Suppressor macrophage treated with lipopolysaccharide for 4 hours (primary cell): ENCODE data around the gene IL1RAPL1.
A peak's percentile ranks its signal among the peaks of the same experiment; 100 is the strongest.

Experiments
- DNase-seq: peaks from one replicate; pipeline ENCODE4 v3.0.0-alpha.2; 2020

Gene IL1RAPL1

GRCh38 chrX:29553542-29553941 lies 966.3 kb downstream of the IL1RAPL1 start:
- DNase-seq = no peak

DNA sequence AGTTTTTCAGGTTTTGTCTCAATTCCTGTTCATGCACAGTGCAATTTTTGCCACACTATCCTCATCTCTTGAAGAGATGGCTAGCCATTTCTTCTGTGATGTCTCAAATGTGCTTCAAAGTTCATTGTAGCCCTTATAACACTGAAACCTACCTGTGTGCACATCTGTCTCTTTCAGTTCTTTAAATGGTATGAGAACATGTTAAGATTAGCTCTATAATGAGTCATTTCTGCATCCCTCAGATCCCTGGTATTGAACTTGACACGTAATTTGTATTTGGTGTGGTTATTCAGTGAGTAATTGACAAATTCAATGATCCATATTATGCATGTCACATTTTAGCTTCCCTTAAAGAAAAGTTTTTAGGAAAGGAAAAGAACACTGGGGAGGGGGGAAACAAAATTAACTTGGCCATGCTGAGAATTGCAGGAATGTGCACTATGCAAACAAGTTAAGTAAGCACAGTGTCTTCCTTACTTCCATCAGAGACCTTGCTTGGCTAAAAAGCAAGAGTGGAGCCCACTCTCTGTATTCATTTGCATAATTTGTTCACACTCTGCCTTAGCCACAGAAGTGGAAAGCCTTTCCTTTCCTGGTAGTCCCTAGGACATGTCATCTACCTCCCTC lies 968.3 kb downstream of the IL1RAPL1 start:
- no peak for DNase-seq

- DNase-seq = no peak
Measured at GRCh38 chrX:29560065-29560464, 972.8 kb downstream of the IL1RAPL1 start.

DNA sequence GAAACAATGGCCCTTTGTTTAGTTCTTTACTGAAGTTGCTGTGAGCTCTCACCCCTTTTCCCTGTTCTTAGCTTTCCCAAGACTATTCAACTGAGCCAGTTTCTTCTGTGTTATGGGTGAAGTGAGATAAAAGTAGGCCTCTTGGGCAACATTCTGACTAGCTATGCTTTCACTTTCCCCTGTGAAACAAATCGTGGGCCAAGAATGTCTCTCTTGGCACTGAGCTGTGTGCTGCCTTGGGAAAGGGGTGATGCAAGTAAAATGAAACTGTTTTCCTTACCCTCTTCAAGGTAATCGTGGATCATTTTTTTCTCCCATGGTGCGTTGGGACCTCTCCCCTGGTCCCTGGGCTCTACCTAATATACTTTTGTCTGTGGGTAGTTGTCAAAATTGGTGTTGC lies 974.2 kb downstream of the IL1RAPL1 start:
- no peak for DNase-seq

- DNase-seq = no peak
Measured at GRCh38 chrX:29580560-29580959, 993.3 kb downstream of the IL1RAPL1 start.

DNA sequence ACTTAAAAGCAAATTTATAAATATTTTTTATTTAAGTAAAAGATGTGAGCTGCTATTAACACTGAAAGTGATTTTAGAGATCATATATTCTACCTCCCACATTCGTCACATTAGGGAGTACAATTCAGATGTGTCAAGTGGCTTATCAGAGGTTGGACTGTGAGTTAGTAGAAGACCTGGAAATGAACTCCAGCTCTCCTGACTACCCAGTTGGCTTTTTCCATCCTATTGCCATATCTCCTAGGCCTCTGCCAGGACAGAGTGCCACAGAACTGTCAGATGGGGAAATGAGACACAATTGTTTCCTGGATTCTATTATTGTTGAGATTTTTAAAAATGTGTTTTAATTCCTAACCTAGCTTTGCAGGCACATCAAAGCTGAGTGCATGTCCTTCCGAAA lies 994.0 kb downstream of the IL1RAPL1 start:
- DNase-seq = no peak

GRCh38 chrX:29587107-29587506 lies 999.9 kb downstream of the IL1RAPL1 start:
- no peak for DNase-seq

GRCh38 chrX:29590921-29591320 lies 1003.7 kb downstream of the IL1RAPL1 start:
- no peak for DNase-seq

- no peak for DNase-seq
Measured at GRCh38 chrX:29604381-29604780, 1017.1 kb downstream of the IL1RAPL1 start.

DNA sequence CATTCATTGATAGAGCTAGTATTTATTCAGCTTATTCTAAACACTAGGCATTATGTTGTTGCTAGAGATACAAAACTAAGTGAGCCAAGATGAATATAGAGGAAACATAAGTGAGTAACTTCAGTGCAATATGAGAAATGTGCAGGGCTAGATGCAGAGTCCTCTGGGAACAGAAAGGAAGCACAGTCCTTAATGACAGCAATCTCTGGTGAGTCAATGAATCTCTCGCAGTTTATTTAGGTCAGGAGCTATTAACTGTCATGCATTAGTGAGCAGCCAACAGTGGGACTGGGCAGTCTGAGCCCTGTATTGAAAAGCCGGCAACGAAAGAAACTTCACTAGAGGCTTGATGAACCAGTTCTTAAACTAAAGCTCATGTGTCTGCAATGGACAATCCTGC lies 1030.0 kb downstream of the IL1RAPL1 start:
- DNase-seq = no peak

- no peak for DNase-seq
Measured at GRCh38 chrX:29617725-29618124, 1030.5 kb downstream of the IL1RAPL1 start.

- DNase-seq = no peak
Measured at GRCh38 chrX:29627833-29628232, 1040.6 kb downstream of the IL1RAPL1 start.

DNA sequence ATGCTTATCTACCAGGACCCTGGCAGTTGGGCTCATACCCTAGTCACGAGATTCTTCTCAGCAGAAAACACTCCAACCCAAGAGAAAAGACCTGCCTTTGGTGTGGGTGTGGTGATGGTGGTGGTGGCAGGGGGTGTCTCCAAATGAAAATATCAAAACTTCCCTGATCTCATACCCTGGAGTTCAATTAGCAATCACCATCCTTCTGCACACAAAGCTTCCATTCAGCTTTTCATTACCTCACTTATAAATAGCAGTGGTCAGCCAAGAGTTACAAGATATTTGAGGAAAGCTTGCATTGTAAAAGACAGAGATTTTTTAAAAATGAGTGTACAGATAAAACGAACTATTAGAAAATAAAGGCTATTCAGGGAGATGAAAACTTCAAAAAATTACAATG lies 1047.3 kb downstream of the IL1RAPL1 start:
- DNase-seq = no peak

DNA sequence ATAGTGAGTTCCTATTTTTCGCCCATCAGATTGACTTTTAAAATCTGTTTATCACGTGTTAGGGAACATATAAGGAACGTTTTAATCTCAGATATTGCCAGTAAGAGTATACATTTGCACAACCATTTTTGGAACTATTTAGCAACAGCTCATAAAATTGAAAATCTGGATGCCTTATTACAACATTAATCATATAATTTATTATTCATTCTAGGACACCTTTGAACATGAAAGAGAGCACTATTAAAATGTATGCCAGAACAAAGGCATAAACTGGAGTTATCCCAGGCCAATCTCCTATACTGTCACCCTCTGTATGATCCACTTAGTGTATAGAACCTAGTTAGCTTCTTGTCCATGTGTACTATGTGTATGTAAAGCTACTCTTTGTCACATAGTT lies 1049.1 kb downstream of the IL1RAPL1 start:
- no peak for DNase-seq

DNA sequence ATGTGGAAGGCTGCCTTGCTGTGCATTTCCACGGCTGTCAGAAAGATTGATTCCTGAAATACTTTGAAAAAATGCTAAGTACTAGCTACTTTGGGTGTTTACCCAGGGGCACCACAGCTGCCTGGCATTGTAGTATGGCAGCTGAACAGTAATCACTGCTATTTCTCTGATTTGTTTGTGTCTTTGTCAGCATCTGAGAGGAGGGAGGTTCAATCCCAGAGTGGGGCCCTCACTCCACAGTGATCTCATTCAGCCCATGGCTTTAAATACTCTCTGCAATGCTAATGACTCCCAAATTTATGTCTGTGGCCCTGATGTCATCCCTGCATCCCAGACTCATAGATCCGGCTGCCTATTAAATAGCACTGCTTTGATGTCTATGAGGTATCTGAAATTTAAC lies 1052.9 kb downstream of the IL1RAPL1 start:
- no peak for DNase-seq

DNA sequence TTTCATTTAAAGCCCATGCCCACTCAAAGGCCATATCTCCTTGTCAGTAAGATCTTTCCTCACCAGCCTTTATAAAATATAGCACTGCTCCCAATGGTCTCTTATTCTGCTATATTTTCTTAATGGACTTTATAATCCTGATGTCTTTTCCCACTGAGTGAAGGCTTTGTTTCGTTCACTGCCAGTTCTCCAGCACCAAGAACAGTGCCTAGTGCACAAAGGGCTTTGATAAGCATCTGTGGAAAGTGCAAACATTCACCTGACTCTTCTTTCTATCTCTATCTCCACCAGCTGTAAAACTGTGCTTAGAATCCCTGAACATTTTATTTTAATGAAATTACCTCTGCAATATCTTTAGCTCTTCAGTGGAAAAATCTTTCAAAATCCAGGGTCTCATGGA lies 1054.2 kb downstream of the IL1RAPL1 start:
- DNase-seq = no peak

DNA sequence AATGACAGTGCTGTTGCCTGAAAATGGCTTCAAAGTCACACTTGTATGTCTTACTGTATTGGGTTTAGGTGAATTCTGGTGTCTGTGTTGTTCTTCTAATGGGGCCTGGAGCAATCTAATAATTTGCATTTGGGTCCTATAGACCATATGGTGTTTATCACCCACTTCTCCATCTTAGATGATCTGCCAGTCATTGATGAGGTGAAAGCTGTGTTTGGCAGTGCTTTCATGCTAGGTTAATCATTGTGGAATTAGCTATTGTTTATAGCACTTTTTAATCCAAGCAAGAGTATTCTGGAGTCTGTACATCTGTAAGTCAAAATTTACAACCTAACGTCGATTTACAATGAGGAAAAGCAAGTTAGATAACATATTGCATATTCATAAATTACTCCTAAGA lies 1055.9 kb downstream of the IL1RAPL1 start:
- no peak for DNase-seq

DNA sequence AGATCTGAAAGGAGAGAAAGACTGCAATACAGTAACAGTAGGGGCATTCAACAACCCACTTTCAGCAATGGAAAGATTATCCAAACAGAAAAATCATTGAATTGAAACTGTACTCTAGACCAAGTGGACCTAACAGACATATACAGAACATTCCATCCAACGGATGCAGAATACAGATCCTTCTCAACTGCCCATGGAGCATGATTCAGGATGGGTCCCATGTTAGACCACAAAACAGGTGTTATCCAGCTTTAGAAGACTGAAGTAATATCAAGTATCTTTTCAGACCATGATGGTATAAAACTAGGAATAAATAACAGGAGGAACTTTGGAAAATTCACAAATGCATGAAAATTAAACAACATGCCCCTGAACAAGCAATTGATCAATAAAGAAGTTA lies 1060.9 kb downstream of the IL1RAPL1 start:
- no peak for DNase-seq

GRCh38 chrX:29652484-29652883 lies 1065.2 kb downstream of the IL1RAPL1 start:
- no peak for DNase-seq

GRCh38 chrX:29653721-29654120 lies 1066.5 kb downstream of the IL1RAPL1 start:
- DNase-seq = no peak

- DNase-seq = no peak
Measured at GRCh38 chrX:29659911-29660310, 1072.7 kb downstream of the IL1RAPL1 start.

- DNase-seq = peak; percentile 3
Measured at GRCh38 chrX:29661290-29661689, 1074.0 kb downstream of the IL1RAPL1 start.

- DNase-seq = no peak
Measured at GRCh38 chrX:29662101-29662500, 1074.9 kb downstream of the IL1RAPL1 start.

DNA sequence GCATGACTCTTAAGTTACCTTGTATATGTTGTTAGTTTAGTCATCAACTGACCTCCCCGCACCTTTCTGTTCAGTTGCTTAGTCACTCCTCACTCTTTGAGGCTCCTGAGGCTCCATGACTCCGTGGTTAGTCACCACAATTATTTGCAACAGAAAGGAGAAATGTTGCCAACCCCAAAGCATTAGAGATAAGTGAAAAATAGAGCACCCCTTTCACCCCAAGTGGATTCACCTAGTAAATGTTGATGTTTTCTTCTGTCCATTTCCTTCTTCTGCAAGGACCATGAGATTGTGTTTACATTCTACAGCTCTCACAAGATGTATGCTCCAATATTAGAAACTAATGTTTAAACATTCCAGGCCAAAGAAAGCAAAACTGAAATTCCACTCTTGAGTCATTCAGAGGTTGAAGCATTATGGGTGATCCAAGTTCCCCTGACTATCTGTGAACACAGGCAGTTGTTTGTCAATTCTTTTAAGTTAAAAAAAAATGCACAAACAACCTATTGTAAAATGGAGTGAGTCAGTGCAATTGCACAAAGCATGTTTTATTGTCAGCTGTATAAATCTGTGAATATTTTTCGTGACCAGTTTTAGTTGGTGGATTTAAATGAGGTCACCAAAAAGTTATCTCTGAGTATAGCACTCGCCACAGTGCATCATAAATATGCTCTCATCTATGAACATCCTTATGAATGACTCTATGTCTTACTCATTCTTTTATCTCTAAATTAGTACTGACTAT lies 1075.7 kb downstream of the IL1RAPL1 start:
- peak; percentile 5 for DNase-seq

GRCh38 chrX:29665532-29665931 lies 1078.3 kb downstream of the IL1RAPL1 start:
- DNase-seq = no peak
